ENCODE measurements around the gene TEPSIN.
A peak's percentile ranks its signal among the peaks of the same experiment; 100 is the strongest.
"Not testable (repeated sequence)": the region's sequence is repeated elsewhere in the genome, so short reads cannot be mapped to it uniquely, and the experiment has no call there.

Gene TEPSIN

DNA sequence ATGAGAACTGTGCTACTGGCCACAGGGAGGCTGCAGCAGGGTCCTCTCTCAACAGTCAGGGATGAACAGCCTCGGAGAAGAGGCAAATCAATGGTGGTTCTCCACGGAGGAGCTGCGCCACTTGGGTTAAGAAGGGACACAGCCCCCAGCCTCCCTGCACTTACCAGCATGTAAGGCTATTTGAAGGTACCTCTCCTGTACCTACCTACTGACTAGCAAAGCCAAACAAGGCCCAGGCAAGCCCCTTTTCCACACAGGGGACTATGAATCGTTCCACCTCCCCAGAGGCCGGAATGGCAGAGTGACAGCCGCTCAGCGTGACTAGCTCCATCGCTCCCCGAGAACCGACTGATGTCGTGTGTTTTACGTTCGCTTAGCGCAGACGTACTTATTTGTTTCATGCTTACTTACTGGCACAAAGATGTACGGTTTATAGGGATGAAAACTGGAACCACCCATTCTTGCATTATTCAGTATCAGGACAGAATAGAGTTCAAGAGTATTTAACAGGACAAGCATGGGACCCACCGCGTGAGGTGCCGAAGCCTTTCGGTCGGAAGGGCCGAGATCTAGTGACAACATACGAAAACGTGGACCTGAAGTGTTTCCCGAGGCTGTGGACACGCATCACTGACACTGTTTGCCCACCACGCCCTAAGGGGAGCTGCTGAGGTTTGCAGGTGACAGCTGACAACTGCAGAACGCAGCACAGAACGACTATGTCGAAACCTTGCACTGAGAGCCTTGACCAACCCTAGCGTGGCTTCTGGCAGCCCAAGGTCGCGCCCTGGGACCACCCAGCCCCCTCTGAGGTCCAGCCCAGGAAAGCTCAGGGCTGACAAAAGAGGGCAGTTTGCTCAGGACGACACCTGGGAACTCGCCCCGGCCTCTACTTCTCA lies 1.0 kb downstream of the TEPSIN start:
- no peak for FAIRE-seq
- no peak for DNase-seq (ENCODE audit: insufficient read length, low spot score)

DNA sequence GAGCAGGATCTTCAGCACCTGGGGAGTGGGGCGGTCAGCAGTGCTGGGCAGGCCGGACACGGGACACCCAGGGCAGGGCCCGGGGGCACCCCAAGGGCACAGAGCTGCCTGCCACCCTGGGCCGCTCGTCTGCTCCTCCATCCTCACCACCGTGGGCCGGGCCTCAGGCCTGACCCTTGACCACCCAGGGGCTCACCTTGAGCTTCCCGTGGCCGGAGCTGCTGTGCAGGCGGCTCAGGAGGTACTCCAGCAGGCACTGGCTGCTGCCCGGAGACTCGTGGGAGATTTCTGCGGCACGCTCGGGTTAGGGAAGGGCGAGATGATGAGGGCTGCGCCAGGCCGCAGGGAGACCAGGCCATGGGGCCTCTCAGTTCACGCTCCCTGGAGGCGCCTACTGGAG lies 2.1 kb downstream of the TEPSIN start:
- FAIRE-seq = no peak
- no peak for DNase-seq (ENCODE audit: insufficient read length, low spot score)

DNA sequence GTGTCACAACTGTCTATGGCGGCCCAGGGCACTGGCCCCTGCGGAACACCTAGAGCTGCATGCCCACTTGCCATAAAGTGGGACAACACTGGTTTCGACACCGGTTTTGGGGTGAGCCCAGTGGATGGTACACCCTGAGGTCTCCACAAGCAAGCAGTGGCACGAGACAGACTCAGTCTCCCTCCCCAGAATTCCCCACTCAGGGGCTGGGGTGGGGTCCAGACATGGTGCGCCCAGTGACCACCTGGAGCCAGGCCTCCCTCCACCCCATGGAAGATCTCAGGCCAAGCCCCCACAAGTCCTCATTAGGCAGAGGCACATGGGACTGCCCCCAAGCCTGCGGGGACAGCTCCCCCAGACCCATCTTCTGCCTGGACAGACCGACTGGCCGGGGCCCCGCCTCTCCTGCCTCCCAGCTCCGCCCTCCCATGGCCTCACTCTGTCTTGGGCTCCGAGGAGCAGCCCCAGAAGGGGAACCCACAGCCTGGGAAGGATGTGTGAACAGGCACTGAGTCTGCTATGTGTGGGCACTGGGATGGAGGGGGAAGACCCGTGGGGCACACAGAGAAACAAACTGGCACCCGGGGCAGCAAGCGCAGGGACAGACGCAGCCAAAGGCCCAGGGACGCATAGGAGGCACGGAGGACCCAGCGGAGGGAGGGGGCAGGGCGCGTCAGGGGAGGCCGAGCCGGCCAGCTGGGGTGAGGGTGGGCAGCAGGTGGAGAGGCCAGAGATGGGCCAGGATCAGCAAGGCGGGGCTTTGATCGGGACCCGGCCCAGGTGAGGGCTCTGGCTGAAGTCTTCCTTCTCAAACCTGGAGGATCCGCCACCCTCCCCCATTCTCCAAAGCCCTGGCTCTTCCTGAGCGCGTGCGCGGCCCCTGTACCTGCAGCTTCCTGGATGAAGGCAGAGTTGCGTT lies 2.8 kb downstream of the TEPSIN start:
- DNase-seq (ENCODE audit: insufficient read length, low spot score) (no peak), FAIRE-seq (no peak)

DNA sequence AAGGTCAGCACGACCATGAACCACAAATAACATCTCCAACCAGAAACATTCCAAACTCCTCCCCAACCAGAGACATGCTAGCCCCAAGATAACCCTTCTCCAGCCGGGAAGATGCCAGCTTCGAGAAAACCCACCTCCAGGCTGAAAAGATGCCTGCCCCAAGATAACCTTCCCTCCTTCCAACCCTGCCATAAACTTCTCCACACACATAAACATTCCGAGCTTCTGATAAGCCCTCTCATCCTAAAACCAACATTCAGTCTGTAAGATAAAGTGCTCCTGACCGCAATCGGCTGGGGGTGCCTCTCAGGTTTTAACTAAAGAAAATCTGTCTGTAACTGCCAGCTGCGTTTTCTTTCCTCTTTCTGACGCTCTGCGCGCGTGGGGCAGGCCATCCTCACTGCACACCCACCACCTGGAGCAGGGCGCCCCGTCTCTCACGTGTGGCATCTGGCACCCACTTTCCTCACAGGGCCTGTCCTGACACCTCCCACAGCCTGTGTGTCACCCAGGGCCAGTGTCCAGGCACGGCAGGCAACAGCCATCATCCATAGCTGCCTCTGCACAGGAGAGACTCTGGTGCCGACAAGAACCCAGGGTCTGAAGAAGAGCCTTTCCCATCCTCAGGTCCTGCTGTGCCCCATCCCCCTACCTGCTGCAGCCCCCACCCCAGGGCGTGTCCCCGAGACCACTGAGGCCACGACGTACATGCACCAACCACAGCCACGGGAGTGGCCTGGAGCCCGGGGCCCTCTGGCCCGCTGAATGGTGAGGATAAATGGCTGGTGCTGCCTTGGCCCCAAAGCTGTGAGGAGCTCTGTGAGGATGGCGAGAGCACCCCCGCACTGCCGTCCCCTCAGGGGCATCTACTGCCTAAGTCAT lies 3.7 kb downstream of the TEPSIN start:
- FAIRE-seq = no peak
- no peak for DNase-seq (ENCODE audit: insufficient read length, low spot score)

DNA sequence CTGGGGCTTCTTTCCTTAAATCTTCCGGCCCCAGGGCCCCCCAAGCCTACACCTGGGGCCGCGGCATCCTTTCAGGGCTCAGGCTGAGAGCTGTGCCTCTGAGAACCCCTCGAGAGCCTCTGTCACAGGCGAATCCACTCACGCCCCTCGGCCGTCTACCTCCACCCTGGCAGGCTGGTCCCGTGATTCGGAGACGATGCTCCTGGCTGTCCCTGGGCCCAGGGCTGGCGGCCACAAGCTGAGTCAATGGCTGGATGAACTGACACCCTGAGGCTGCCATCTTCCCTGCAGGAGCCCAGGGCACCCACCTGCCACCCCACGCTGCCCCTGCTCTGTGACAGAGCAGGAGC lies 4.4 kb downstream of the TEPSIN start:
- DNase-seq (ENCODE audit: insufficient read length, low spot score) (no peak), FAIRE-seq (no peak)

DNA sequence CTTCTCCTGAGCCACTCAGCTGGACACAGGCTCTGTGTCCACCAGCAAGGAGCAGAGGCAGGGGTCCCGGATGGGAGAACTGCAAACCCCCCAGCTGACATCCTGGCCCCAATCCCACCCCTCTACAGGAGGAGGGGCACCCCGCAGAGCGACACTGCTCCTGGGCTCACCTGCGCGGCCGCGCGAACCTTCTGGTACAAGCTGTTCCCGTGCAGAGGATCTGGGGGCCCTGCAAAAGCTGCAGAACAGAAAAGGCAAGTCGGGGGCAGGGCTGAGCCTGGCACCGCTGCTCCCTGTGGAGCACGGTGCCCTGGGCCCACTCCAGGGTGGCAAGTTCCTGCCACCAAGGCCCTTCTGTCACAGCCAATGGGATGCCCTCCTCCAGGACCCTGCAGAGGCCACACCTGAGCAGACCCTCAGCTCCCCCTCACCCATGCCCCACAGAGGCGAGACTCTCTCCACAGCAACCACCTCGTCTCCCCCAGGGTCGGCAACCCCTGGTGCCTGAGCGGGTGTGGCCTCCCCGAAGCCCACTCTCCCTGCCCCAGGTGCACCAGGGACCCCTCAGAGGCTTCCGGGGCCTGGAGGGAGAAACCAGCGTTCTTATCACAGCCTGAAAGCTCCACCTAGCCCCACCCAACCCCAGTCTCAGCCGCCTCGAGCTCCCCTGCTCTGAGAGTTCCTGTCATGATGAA lies 4.9 kb downstream of the TEPSIN start:
- no peak for FAIRE-seq
- DNase-seq (ENCODE audit: insufficient read length, low spot score) = no peak

DNA sequence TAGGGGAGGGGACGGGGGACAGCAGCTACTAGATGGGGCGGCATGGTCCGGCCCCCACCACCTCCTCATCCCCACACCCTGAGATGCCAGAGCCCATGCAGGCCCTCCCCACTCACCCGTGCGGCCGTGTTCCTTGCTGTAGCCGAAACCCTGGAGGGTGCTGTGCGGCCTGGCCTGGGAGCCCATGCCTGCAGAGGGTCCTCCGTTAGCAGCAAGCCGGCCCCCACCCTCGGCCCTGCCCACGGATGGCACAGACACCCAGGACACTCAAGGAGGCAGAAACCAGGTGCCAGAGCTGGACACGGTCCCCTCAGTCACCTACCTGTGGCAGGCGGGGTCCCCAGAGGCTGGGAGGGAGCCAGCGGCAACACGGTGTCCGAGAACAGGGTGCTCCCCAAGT lies 5.5 kb downstream of the TEPSIN start:
- DNase-seq (ENCODE audit: insufficient read length, low spot score) (no peak), FAIRE-seq (no peak)

DNA sequence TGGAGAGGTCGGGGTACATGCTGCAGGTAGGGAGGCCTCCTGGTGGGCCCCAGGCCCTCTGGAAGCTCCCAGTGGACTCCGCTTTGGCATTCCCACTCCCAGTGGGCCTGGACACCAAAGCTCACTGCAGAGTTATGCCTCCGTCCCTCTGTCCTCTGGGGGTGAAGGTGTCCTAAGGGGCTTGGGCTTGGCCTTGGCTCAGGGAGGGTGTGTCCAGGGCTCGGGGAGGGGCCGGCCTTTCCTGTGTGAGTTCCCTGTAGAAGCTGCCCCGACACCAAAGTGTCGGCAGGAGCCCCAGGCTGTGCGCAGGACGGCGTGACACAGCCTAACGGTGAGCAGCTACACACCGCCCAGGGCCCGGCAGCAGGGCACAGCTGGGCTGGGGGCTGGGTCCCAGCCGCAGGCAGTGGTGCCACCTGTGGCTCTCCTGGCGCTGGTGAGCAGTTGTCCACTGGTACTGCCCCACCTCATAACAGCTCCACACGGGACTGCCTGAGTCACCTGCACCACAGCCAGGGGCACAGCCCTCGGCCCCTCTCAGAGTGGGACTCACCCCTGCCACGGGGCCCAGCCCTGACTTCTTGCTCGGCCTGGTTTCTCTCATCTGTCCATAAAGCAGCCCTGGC lies 6.1 kb downstream of the TEPSIN start:
- no peak for DNase-seq (ENCODE audit: insufficient read length, low spot score)
- no peak for FAIRE-seq

DNA sequence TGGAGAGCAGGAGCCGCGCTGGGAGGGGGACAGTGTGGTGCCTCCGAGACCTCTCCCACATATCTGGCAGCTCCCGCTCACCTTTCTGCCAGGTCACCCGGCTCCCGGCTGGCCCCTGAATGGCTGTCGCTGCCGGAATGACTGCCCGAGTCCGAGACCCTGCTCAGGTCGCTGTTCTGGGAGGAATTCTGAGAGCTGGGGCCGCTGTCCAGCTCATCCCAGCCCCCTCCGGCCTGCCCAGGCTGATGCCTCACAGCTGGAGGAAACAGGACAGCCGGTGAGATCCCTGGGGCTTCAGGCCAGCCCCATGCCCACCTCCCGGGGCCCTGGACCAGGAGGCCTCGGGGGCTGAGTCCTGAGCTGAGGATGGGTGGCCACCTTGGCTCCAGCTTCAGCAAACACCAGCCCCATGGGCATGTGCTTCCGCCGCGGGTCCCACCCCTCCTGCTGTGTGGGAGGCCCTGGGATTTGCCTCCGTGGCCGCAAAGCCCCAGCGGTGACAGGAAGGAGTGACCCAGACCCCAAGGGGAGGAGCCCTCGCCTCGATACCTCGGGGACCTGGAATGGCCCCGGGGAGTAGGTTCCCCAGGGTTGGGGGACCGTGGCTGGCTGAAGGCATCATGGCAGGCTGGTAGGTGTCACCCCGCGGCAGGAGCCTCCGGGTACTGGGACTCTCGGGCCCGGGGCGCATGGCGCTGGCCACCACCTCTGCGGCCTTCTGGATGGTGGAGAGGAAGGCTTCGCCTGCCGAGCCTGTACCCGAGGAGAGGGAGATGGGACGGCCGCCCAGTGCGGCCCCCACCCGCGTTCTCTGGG lies 6.9 kb downstream of the TEPSIN start:
- DNase-seq (ENCODE audit: insufficient read length, low spot score) = no peak
- no peak for FAIRE-seq

DNA sequence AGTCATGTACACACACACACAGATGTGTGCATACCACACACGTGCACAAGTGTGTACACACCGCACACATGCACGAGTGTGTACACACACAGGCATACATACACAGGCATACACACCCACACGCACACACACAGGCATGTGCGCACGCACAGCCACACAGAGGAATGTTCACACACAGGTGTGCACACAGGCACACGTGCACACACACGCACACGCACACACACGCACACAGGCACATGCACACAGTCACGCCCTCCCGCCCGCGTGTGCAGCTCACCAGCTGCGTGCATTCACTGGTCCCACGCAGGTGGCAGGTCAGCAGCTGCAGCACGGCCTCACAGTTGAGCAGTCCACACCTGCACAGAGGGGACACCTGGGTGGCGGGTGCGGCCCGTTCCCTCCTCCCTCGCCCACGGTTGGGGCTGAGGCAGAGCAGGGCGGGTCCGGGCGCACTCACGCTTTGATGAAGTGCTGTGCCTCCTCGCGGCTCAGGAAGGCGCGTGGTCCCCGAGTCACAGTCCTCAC lies 7.7 kb downstream of the TEPSIN start:
- no peak for DNase-seq (ENCODE audit: insufficient read length, low spot score)
- peak; percentile 98 for FAIRE-seq

DNA sequence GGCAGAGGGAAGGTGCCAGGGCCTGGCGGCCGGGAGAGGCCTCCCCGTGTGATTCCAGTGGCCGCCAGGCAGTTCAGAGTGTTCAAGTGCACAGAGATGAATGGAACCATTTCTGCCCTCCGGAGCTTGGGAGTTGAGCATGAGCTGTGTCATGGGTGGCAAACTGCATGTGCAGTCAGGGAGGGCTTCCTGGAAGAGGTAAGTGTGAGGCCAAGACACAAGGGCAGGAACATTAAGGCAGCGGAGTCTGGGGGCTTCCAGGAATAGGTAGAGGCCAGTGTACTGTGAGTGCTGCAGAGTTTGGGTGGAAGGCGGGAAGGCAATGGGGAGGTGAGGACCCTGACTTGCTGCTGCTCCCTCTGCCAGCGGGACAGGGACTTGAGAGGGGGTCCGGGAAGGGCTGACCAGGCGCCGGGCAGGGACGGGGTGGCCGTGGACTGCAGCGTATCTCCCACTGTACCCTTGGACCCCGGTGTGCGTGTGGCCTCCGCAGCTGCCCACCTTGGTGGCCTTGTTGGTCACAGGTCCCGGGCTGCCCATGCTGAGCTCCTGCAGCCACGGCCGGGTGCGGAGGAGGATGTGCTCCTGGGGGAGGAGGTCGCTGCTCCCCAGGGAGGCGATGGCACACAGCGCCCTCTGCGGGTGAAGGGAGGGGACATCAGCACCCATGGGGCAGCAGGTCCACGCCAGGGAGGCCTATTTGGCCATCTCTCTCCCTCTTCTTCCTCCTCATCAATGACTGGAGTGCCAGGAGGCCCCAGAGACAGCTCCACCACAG lies 8.6 kb downstream of the TEPSIN start:
- no peak for DNase-seq (ENCODE audit: insufficient read length, low spot score)
- FAIRE-seq = no peak

DNA sequence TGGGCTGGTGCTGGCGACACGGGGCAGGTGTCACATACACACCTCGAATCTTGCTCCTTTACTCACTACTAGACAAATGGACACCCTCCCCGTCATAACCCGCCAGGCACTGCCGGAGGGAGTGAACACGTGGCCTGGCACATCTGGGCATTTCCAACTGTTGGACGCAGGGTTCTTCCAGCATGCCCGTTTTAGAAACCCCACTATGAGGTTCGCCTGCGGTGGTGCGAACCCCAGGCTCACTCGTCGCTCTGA lies 9.3 kb downstream of the TEPSIN start:
- DNase-seq (ENCODE audit: insufficient read length, low spot score) (no peak), FAIRE-seq (no peak)

DNA sequence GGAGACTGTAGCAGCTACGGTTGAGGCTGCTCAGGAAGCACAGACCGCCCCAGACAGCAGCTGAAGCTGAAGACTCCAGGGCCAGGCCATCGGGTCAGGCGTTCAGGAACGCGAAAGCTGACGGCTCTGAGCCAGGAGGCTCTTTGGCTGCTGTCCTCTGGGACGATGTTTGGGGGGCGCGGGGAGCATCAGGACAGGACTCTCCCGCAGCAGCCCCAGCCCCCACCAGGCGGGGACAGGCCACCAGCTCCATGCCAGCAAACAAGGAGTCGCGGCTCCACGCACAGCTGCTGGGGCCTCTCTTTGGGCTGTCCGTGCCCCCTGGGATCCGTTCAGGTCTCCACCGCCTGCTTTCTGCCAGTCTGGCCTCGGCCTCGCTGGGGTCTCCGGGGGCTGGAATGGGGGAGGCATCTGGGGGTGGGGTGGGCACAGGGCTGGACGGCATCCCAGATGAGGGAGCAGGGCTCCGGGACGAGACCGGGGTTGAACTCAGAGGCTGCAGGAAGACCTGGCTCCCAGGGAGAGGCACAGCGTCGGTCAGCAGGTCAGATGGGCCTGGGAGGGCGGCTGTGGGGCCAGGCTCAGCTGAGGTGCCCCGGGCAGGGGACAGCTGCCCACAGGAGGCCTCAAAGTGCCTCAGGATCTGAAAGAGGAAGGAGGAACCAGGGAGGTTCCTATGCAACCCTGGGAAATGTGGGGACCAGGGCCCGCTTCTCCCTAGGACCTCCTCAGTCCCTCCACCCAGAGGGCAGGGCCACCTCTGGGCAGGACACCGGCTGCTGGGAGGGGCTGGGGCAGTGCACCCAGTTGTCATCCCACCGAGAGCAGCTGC lies 9.8 kb downstream of the TEPSIN start:
- DNase-seq (ENCODE audit: insufficient read length, low spot score) (no peak), FAIRE-seq (no peak)

DNA sequence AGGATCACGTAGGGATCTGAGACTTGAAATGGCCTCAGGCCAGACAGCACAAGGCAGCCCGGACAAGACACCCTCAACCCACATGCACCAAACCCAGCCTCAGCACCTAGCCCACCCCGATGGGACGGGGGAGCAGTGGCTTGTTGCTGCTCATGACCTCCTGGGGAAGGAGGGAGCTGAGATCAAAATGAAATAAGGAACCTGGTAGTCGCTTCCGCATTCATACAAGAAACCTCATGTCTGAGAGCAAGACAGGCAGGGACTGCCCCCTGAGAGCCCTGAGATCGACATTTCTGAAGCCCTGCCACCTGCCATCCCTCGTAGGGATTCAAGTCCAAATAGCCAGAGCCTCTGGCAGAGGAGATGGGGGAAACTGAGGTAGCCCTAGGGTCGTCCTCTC lies 10.4 kb downstream of the TEPSIN start:
- FAIRE-seq (no peak), DNase-seq (ENCODE audit: insufficient read length, low spot score) (no peak)

DNA sequence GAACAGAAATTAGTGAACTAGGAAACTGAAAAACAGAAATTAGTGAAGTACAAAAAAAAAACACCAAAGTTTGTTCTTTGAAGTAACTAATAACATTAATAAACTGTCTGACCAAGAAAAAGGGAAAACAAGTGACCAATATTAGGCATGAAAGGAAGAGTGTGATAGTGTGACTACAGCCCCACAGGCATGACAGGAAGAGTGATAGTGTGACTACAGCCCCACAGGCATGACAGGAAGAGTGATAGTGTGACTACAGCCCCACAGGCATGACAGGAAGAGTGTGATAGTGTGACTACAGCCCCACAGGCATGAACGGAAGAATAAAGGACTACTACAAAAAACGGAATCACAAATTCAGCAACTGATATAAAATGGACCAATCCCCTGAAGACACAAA lies 11.2 kb downstream of the TEPSIN start:
- DNase-seq (ENCODE audit: insufficient read length, low spot score) = not testable (repeated sequence)
- FAIRE-seq = peak; percentile 48

DNA sequence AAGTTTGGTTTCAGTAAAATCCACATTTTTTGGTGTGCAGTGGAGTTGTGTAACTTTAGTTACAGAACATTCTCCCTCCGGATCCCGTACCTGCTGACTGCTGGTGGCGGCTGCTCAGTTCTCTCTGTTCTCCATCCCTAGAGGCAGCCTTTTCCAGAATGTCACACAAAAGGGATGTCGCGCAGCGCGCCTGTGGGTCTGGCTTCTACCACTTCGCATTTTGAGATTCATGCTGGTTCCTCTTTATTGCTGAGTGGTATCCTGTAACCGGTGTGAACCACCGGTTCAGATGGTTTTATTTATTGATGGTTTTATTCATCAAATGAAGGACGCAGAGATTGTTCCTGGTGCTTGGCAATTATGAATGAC lies 15.1 kb downstream of the TEPSIN start:
- DNase-seq (ENCODE audit: insufficient read length, low spot score) = no peak
- FAIRE-seq = no peak

Measured in HTR-8/SVneo (cell line).